NB4 (cell line): ENCODE data around the gene DCTN5.

ENCODE experiments used
- CTCF ChIP-seq: IDR thresholded peaks from one replicate; pipeline ENCODE4 v1.5.1; 2012; ENCODE audit warnings: low read depth, low read length
- MAX ChIP-seq: IDR thresholded peaks from 2 replicates; pipeline ENCODE4 v1.6.1; 2011; ENCODE audit warnings: low read depth, low read length
- MYC ChIP-seq: IDR thresholded peaks from 2 replicates; pipeline ENCODE4 v1.6.1; 2011; ENCODE audit warnings: low read depth, low read length
- POLR2A ChIP-seq: IDR thresholded peaks from 2 replicates; pipeline ENCODE4 v1.6.1; 2011; ENCODE audit warnings: mild to moderate bottlenecking; ENCODE audit not compliant: insufficient read length; ENCODE audit errors: extremely low read depth

- TF ChIP-seq CTCF, result no peak
- no peak for TF ChIP-seq POLR2A
- TF ChIP-seq MAX, result no peak
- no peak for TF ChIP-seq MYC
Observed at GRCh38 chr16:23650674-23651416, 9.6 kb downstream of the DCTN5 start.
